ENCODE measurements around the gene ADGRA1.

GRCh38 chr10:133046390-133046765 is 41.3 kb upstream of the ADGRA1 start:
- TF ChIP-seq CTCF (IDR thresholded peaks at IDR 0.05) (no peak), EP300 (IDR thresholded peaks at IDR 0.05) (no peak), POLR2A (IDR thresholded peaks at IDR 0.05) (no peak)
